ENCODE results near the gene DDX19B. TPM values are rescaled to one million over a fixed set of nuclear protein-coding genes. Genes with fewer than 3 reads are reported as not detected.
"Not testable (repeated sequence)": the region's sequence is repeated elsewhere in the genome, so short reads cannot be mapped to it uniquely, and the experiment has no call there.

The DDX19B gene
- total RNA-seq, 1 donor from 2014 or later: 33.8 TPM

GRCh38 chr16:70276392-70276791 is 22.6 kb upstream of the DDX19B start:
- intact Hi-C loops (cut with micrococcal nuclease): no loop called here

GRCh38 chr16:70287304-70287971 is 11.5 kb upstream of the DDX19B start:
- intact Hi-C loops (cut with micrococcal nuclease): loop anchor here (5.0 kb wide), 1 partner anchor 235 kb away; the partner anchor contains the start of genes COG4 and SF3B3

GRCh38 chr16:70289229-70290094 is 9.5 kb upstream of the DDX19B start, which contains the start of gene AARS1:
Gene AARS1 (minus strand): TSS chr16:70289506. CDS start chr16:70282763, 6,743 bp downstream.
- intact Hi-C loops (cut with micrococcal nuclease): loop anchor here (1.0 to 10.0 kb wide), 4 partner anchors 37 to 233 kb away; partner anchors contain the start of genes COG4, PDPR and SF3B3

GRCh38 chr16:70290949-70291519 is 8.0 kb upstream of the DDX19B start:
- intact Hi-C loops (cut with micrococcal nuclease): loop anchor here (10.0 kb wide), 1 partner anchor 176 kb away; the partner anchor contains the start of gene PDPR

GRCh38 chr16:70292148-70292547 is 6.8 kb upstream of the DDX19B start:
- intact Hi-C loops (cut with micrococcal nuclease): loop anchor here (10.0 kb wide), 1 partner anchor 177 kb away; the partner anchor contains the start of gene PDPR

GRCh38 chr16:70294385-70295025 is 4.5 kb upstream of the DDX19B start:
- intact Hi-C loops (cut with micrococcal nuclease): loop anchor here (10.0 kb wide), 1 partner anchor 180 kb away; the partner anchor contains the start of gene PDPR

- intact Hi-C loops (cut with micrococcal nuclease): loop anchor here (10.0 kb wide), 1 partner anchor 181 kb away; the partner anchor contains the start of gene PDPR
Measured at GRCh38 chr16:70295634-70296033, 3.4 kb upstream of the DDX19B start.

- intact Hi-C loops (cut with micrococcal nuclease): no loop called here
Measured at GRCh38 chr16:70301121-70301520, 2.1 kb downstream of the DDX19B start.

- intact Hi-C loops (cut with micrococcal nuclease): no loop called here
Measured at GRCh38 chr16:70302745-70303144, 3.8 kb downstream of the DDX19B start.

GRCh38 chr16:70304892-70305448 is 6.0 kb downstream of the DDX19B start:
- intact Hi-C loops (cut with micrococcal nuclease): no loop called here

GRCh38 chr16:70306880-70307279 is 7.9 kb downstream of the DDX19B start:
- intact Hi-C loops (cut with micrococcal nuclease): no loop called here

GRCh38 chr16:70307726-70308125 is 8.7 kb downstream of the DDX19B start:
- intact Hi-C loops (cut with micrococcal nuclease): not testable (repeated sequence)

GRCh38 chr16:70320121-70320520 is 21.1 kb downstream of the DDX19B start:
- intact Hi-C loops (cut with micrococcal nuclease): no loop called here

GRCh38 chr16:70324998-70325747 is 26.2 kb downstream of the DDX19B start:
- intact Hi-C loops (cut with micrococcal nuclease): no loop called here

- intact Hi-C loops (cut with micrococcal nuclease): loop anchor here (1.0 kb wide), 1 partner anchor 322 kb away; no protein-coding TSS in a partner anchor
Measured at GRCh38 chr16:70331091-70331490, 32.1 kb downstream of the DDX19B start.

GRCh38 chr16:70331588-70332358 is 32.8 kb downstream of the DDX19B start:
- intact Hi-C loops (cut with micrococcal nuclease): loop anchor here (1.0 kb wide), 1 partner anchor 322 kb away; no protein-coding TSS in a partner anchor

GRCh38 chr16:70332728-70333127 is 33.7 kb downstream of the DDX19B start:
- intact Hi-C loops (cut with micrococcal nuclease): not testable (repeated sequence)

- intact Hi-C loops (cut with micrococcal nuclease): no loop called here
Measured at GRCh38 chr16:70337814-70338213, 38.8 kb downstream of the DDX19B start.

- intact Hi-C loops (cut with micrococcal nuclease): no loop called here
Measured at GRCh38 chr16:70341600-70341999, 42.6 kb downstream of the DDX19B start.
